MCF 10A (cell line): ENCODE measurements around the gene GREB1. TPM values are rescaled to one million over a fixed set of nuclear protein-coding genes. Genes with fewer than 3 reads are reported as not detected.

Experiments
- BruUV-seq: library from RNA; stranded (reverse); fragments of 400-500 nt; replicated peaks from 2 replicates; lab custom pipeline; 2021; lab: Mats Ljungman, UMichigan
- CTCF ChIA-PET: fragments of 300-600 bp; sonication (Branson Sonifier 250); formaldehyde crosslinking; extraction: SDS; loops from one replicate; lab custom pipeline; 2021; ENCODE audit warnings: antibody characterized with exemption, inconsistent platforms; lab: Yijun Ruan, JAX
- POLR2A ChIA-PET: fragments of 300-600, 350-650 bp; sonication (Branson Sonifier 250); formaldehyde crosslinking; extraction: SDS; loops from one replicate; lab custom pipeline; 2020; ENCODE audit warnings: antibody characterized with exemption, inconsistent platforms; lab: Yijun Ruan, JAX
- DNase-seq: peaks from one replicate; pipeline ENCODE4 v3.0.0-alpha.2; 2018; ENCODE audit not compliant: unreplicated experiment
- H3K27ac Mint-ChIP-seq: one replicate; pipeline ENCODE4 v1.8.0; 2022; ENCODE audit warnings: mild to moderate bottlenecking, low read depth, mixed read lengths; ENCODE audit not compliant: unreplicated experiment
- H3K27me3 Mint-ChIP-seq: one replicate; pipeline ENCODE4 v1.8.0; 2022; ENCODE audit warnings: mixed read lengths; ENCODE audit not compliant: insufficient read depth, unreplicated experiment
- H3K36me3 Mint-ChIP-seq: one replicate; pipeline ENCODE4 v1.8.0; 2022; ENCODE audit warnings: mild to moderate bottlenecking, moderate library complexity, mixed read lengths; ENCODE audit not compliant: insufficient read depth, unreplicated experiment
- H3K4me1 Mint-ChIP-seq: one replicate; pipeline ENCODE4 v1.8.0; 2022; ENCODE audit warnings: mixed read lengths; ENCODE audit not compliant: insufficient read depth, unreplicated experiment
- H3K4me3 Mint-ChIP-seq: one replicate; pipeline ENCODE4 v1.8.0; 2022; ENCODE audit warnings: mild to moderate bottlenecking, moderate library complexity, mixed read lengths; ENCODE audit not compliant: unreplicated experiment
- H3K9me3 Mint-ChIP-seq: one replicate; pipeline ENCODE4 v1.8.0; 2022; ENCODE audit warnings: mixed read lengths; ENCODE audit not compliant: unreplicated experiment
- CTCF ChIP-seq: fragments of 200-600 bp; IDR thresholded peaks from one replicate; pipeline ENCODE4 v1.8.0; 2022; ENCODE audit warnings: antibody characterized with exemption, mild to moderate bottlenecking; ENCODE audit not compliant: unreplicated experiment
- intact Hi-C: fragments of 100-400 bp; cut with micrococcal nuclease; formaldehyde crosslinking; loops from 2 replicates; pipeline ENCODE4 v1.14.1; 2022
- total RNA-seq: library from RNA; stranded (reverse); gene quantifications from 2 replicates; pipeline ENCODE4 v1.2.3, GENCODE V29; 2022

The GREB1 gene
- total RNA-seq, 1 experiment from 2014 or later = 1.7 TPM

- intact Hi-C loops = no loop called here
- H3K4me1 Mint-ChIP-seq = no peaks in the 10 kb centered on the region
- no peaks in the 10 kb centered on the region for H3K9me3 Mint-ChIP-seq
- ChIA-PET POLR2A (interaction anchor here (1.4 kb wide), 1 partner anchor 61 kb away, joined by 3 read pairs; no protein-coding TSS in a partner anchor), CTCF (interaction anchor here (0.9 to 1.6 kb wide), 3 partner anchors 15 to 65 kb away, joined by 3 to 5 read pairs (median 5); no protein-coding TSS in a partner anchor)
- no peak for DNase-seq
- BruUV-seq = no TSS peak
- no peak overlapping the region for H3K27ac Mint-ChIP-seq
- H3K36me3 Mint-ChIP-seq = no peaks in the 10 kb centered on the region
- TF ChIP-seq CTCF = no peak
- H3K27me3 Mint-ChIP-seq = peaks cover 21% of the 10 kb centered on the region
- no peak overlapping the region for H3K4me3 Mint-ChIP-seq
Measured at GRCh38 chr2:11520092-11520693, 13.7 kb upstream of the GREB1 start.

DNA sequence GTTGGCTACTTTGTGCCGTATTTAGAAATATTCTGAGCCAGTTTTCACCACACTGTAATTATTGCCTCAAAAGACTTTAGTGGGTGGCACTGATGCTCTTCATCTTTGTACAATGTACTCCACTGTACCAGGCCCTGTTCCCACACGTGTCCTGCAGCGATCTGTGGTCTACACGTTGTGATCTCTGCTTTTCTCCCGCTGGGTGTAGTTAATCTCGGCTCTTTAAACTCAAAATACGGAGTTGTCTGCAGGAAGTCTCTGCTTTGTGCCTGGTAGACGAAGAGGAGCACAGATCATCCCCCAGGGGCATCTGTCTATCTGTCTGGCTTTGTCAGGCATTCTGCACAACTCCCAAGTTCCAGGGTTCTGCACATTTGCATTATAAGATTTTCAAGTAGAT lies 12.1 kb upstream of the GREB1 start:
- H3K4me1 Mint-ChIP-seq = no peaks in the 10 kb centered on the region
- BruUV-seq = no TSS peak
- intact Hi-C loops = no loop called here
- H3K27ac Mint-ChIP-seq = no peak overlapping the region
- ChIA-PET CTCF (interaction anchor here (1.6 kb wide), 1 partner anchor 13 kb away, joined by 3 read pairs; no protein-coding TSS in a partner anchor), POLR2A (no interaction called here)
- H3K36me3 Mint-ChIP-seq = no peaks in the 10 kb centered on the region
- no peak overlapping the region for H3K4me3 Mint-ChIP-seq
- H3K9me3 Mint-ChIP-seq = no peaks in the 10 kb centered on the region
- H3K27me3 Mint-ChIP-seq = peaks cover 6% of the 10 kb centered on the region
- DNase-seq = no peak
- no peak for TF ChIP-seq CTCF

DNA sequence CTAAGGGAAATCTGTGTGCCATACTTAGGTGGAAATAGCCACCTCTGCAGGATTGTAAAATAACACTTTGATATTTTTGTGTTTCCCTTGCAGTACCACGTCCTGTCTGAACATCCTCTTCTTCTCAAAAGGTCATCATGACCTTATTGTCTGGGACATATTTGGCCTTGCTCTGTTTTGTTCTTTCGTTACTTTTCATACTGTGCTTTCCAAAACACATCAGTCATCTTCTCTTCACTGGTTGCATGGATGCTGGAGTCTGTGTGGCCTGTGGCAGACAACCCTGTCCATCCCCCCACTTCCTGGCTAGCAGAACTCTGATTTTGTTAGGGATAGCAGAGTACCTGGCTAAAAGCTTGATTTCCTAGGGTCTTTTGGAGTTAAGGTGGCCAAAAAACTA lies 9.4 kb upstream of the GREB1 start:
- H3K9me3 Mint-ChIP-seq = no peaks in the 10 kb centered on the region
- H3K4me3 Mint-ChIP-seq = no peak overlapping the region
- no peaks in the 10 kb centered on the region for H3K27me3 Mint-ChIP-seq
- BruUV-seq = no TSS peak
- CTCF ChIA-PET = no interaction called here
- no peak for DNase-seq
- TF ChIP-seq CTCF = no peak
- no peak overlapping the region for H3K27ac Mint-ChIP-seq
- intact Hi-C loops = no loop called here
- no peaks in the 10 kb centered on the region for H3K4me1 Mint-ChIP-seq
- H3K36me3 Mint-ChIP-seq = no peaks in the 10 kb centered on the region
- POLR2A ChIA-PET = interaction anchor here (0.7 kb wide), 1 partner anchor 341 kb away, joined by 3 read pairs; no protein-coding TSS in a partner anchor

GRCh38 chr2:11525762-11526161 lies 8.1 kb upstream of the GREB1 start:
- no peaks in the 10 kb centered on the region for H3K36me3 Mint-ChIP-seq
- DNase-seq = no peak
- intact Hi-C loops = no loop called here
- no peaks in the 10 kb centered on the region for H3K27me3 Mint-ChIP-seq
- TF ChIP-seq CTCF = no peak
- no peaks in the 10 kb centered on the region for H3K9me3 Mint-ChIP-seq
- CTCF ChIA-PET = interaction anchor here (0.6 to 1.0 kb wide), 4 partner anchors 9 to 62 kb away, joined by 3 to 6 read pairs (median 4); no protein-coding TSS in a partner anchor
- H3K27ac Mint-ChIP-seq = no peak overlapping the region
- no TSS peak for BruUV-seq
- no peaks in the 10 kb centered on the region for H3K4me1 Mint-ChIP-seq
- no peak overlapping the region for H3K4me3 Mint-ChIP-seq
- POLR2A ChIA-PET = no interaction called here
